ENCODE data around the gene TIE1.
A peak's percentile ranks its signal among the peaks of the same experiment; 100 is the strongest.

TIE1 gene

GRCh38 chr1:43334453-43335205 lies 33.8 kb downstream of the TIE1 start:
- Histone ChIP-seq H3K4me2 (ENCODE audit: low read length) (no peak overlapping the region), H3K79me2 (ENCODE audit: control insufficient read depth, insufficient read depth, low read length) (no peaks in the 10 kb centered on the region), H2BK120ac (ENCODE audit: low read depth, low read length) (no peak overlapping the region), H4K5ac (ENCODE audit: low read length) (no peak overlapping the region), H2BK5ac (ENCODE audit: low read length) (no peak overlapping the region), H3K27ac (ENCODE audit: low read depth, low read length) (no peak overlapping the region), H2BK15ac (replicated peaks; ENCODE audit: low read depth) (no peak overlapping the region), H3K23ac (ENCODE audit: low read length) (no peak overlapping the region), H3K56ac (ENCODE audit: low read length) (no peak overlapping the region), H3K4me3 (ENCODE audit: low read length) (no peak overlapping the region), H4K8ac (ENCODE audit: low read depth, low read length) (no peak overlapping the region), H3K79me1 (ENCODE audit: low read length) (no peaks in the 10 kb centered on the region), H3K18ac (ENCODE audit: low read length) (no peak overlapping the region), H3K4ac (ENCODE audit: low read depth, low read length) (no peak overlapping the region), H3K27me3 (ENCODE audit: insufficient read depth, low read length, poor library complexity) (no peaks in the 10 kb centered on the region), H3K9ac (ENCODE audit: low read length) (no peak overlapping the region), H2AK5ac (ENCODE audit: low read length) (no peak overlapping the region), H3K4me1 (ENCODE audit: control insufficient read depth, low read depth, low read length) (peaks cover 7% of the 10 kb centered on the region), H3K36me3 (ENCODE audit: control insufficient read depth, insufficient read depth, low read length) (no peaks in the 10 kb centered on the region)
- WGBS (ENCODE audit: extremely low coverage, insufficient coverage, low lambda C conversion rate), result no CpG with 5 or more reads among the region's 7 CpGs
- DNase-seq, result no peak

GRCh38 chr1:43337588-43337987 lies 36.8 kb downstream of the TIE1 start, which contains the start of gene MPL:
Gene MPL (plus strand): TSS chr1:43337818. CDS start chr1:43337849, 31 bp downstream.
- H3K18ac ChIP-seq (ENCODE audit: low read length), result no peak within 1 kb of the TSS
- H3K79me2 ChIP-seq (ENCODE audit: control insufficient read depth, insufficient read depth, low read length), result no peaks in the 10 kb centered on the region
- no peak within 1 kb of the TSS for H3K23ac ChIP-seq (ENCODE audit: low read length)
- no peaks in the 10 kb centered on the region for H3K36me3 ChIP-seq (ENCODE audit: control insufficient read depth, insufficient read depth, low read length)
- no peak within 1 kb of the TSS for H2BK5ac ChIP-seq (ENCODE audit: low read length)
- H3K56ac ChIP-seq (ENCODE audit: low read length), result peak within 1 kb of the TSS; percentile 15
- no peak within 1 kb of the TSS for H2BK120ac ChIP-seq (ENCODE audit: low read depth, low read length)
- no peaks in the 10 kb centered on the region for H3K27me3 ChIP-seq (ENCODE audit: insufficient read depth, low read length, poor library complexity)
- no peak for DNase-seq
- H3K4me3 ChIP-seq (ENCODE audit: low read length), result no peak within 1 kb of the TSS
- H2AK5ac ChIP-seq (ENCODE audit: low read length), result no peak within 1 kb of the TSS
- H3K9ac ChIP-seq (ENCODE audit: low read length), result no peak within 1 kb of the TSS
- no peak within 1 kb of the TSS for H4K8ac ChIP-seq (ENCODE audit: low read depth, low read length)
- WGBS (ENCODE audit: extremely low coverage, insufficient coverage, low lambda C conversion rate), result no CpG with 5 or more reads among the region's 3 CpGs
- H2BK15ac ChIP-seq (replicated peaks; ENCODE audit: low read depth), result no peak within 1 kb of the TSS
- no peaks in the 10 kb centered on the region for H3K4me1 ChIP-seq (ENCODE audit: control insufficient read depth, low read depth, low read length)
- no peaks in the 10 kb centered on the region for H3K79me1 ChIP-seq (ENCODE audit: low read length)
- H3K4ac ChIP-seq (ENCODE audit: low read depth, low read length), result no peak within 1 kb of the TSS
- H3K4me2 ChIP-seq (ENCODE audit: low read length), result no peak within 1 kb of the TSS
- no peak within 1 kb of the TSS for H3K27ac ChIP-seq (ENCODE audit: low read depth, low read length)
- H4K5ac ChIP-seq (ENCODE audit: low read length), result no peak within 1 kb of the TSS

DNA sequence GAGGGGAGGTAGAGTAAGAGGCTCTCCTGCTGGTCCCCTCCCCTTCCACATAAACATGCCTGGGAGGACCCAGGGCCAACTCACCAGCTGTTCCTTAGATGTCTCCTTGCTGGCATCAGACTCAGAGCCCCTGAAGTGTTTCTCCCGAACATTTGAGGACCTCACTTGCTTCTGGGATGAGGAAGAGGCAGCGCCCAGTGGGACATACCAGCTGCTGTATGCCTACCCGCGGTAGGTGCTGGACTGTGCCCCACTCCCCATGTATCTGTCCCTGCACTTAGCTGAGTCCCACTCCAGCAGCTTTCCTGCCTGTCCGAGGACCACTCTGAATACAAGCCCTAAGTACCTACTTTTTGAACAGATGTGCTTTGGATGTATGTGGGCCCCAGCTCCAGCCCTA lies 37.2 kb downstream of the TIE1 start:
- Histone ChIP-seq H2BK120ac (ENCODE audit: low read depth, low read length) (no peak overlapping the region), H3K23ac (ENCODE audit: low read length) (no peak overlapping the region), H3K56ac (ENCODE audit: low read length) (no peak overlapping the region), H3K27me3 (ENCODE audit: insufficient read depth, low read length, poor library complexity) (no peaks in the 10 kb centered on the region), H3K79me1 (ENCODE audit: low read length) (no peaks in the 10 kb centered on the region), H3K4me1 (ENCODE audit: control insufficient read depth, low read depth, low read length) (no peaks in the 10 kb centered on the region), H3K4me3 (ENCODE audit: low read length) (no peak overlapping the region), H2BK15ac (replicated peaks; ENCODE audit: low read depth) (no peak overlapping the region), H4K5ac (ENCODE audit: low read length) (no peak overlapping the region), H3K4ac (ENCODE audit: low read depth, low read length) (no peak overlapping the region), H3K4me2 (ENCODE audit: low read length) (no peak overlapping the region), H4K8ac (ENCODE audit: low read depth, low read length) (no peak overlapping the region), H3K9ac (ENCODE audit: low read length) (no peak overlapping the region), H3K18ac (ENCODE audit: low read length) (no peak overlapping the region), H3K36me3 (ENCODE audit: control insufficient read depth, insufficient read depth, low read length) (no peaks in the 10 kb centered on the region), H3K79me2 (ENCODE audit: control insufficient read depth, insufficient read depth, low read length) (no peaks in the 10 kb centered on the region), H2BK5ac (ENCODE audit: low read length) (no peak overlapping the region), H3K27ac (ENCODE audit: low read depth, low read length) (no peak overlapping the region), H2AK5ac (ENCODE audit: low read length) (no peak overlapping the region)
- no peak for DNase-seq
- WGBS (ENCODE audit: extremely low coverage, insufficient coverage, low lambda C conversion rate), result no CpG with 5 or more reads among the region's 5 CpGs

DNA sequence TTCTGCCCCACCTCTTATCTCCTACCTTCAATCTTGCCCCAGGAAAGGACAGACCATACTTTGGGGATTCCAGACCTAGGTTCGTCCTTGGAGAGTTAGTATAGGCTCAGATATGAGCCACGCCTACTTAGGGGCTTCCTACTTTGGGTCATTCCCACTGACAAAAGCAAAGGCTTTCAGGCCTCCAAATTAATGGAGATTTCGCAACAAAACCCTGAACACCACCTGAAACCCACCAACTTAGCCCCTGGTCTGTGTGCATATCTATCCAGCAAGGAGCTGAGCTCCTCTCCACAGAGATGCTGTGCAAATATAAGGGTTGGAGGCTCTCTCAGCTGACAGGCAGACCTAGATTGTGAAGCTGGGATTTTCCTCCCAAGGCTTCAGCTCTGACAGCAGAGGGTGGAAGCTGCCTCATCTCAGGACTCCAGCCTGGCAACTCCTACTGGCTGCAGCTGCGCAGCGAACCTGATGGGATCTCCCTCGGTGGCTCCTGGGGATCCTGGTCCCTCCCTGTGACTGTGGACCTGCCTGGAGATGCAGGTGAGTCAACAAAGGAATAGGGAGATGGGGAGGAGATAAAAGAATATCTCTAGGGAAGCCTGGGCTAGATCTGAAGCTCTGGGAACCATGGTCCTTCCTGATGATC lies 38.9 kb downstream of the TIE1 start:
- H3K4me1 ChIP-seq (ENCODE audit: control insufficient read depth, low read depth, low read length), result no peaks in the 10 kb centered on the region
- H2AK5ac ChIP-seq (ENCODE audit: low read length), result no peak overlapping the region
- no peak overlapping the region for H4K8ac ChIP-seq (ENCODE audit: low read depth, low read length)
- DNase-seq, result no peak
- H2BK15ac ChIP-seq (replicated peaks; ENCODE audit: low read depth), result no peak overlapping the region
- no peak overlapping the region for H3K23ac ChIP-seq (ENCODE audit: low read length)
- no peaks in the 10 kb centered on the region for H3K79me2 ChIP-seq (ENCODE audit: control insufficient read depth, insufficient read depth, low read length)
- no peaks in the 10 kb centered on the region for H3K36me3 ChIP-seq (ENCODE audit: control insufficient read depth, insufficient read depth, low read length)
- no peak overlapping the region for H3K27ac ChIP-seq (ENCODE audit: low read depth, low read length)
- no peak overlapping the region for H2BK120ac ChIP-seq (ENCODE audit: low read depth, low read length)
- H3K79me1 ChIP-seq (ENCODE audit: low read length), result no peaks in the 10 kb centered on the region
- WGBS (ENCODE audit: extremely low coverage, insufficient coverage, low lambda C conversion rate), result no CpG with 5 or more reads among the region's 6 CpGs
- H3K4ac ChIP-seq (ENCODE audit: low read depth, low read length), result no peak overlapping the region
- H3K4me3 ChIP-seq (ENCODE audit: low read length), result no peak overlapping the region
- no peak overlapping the region for H3K4me2 ChIP-seq (ENCODE audit: low read length)
- no peaks in the 10 kb centered on the region for H3K27me3 ChIP-seq (ENCODE audit: insufficient read depth, low read length, poor library complexity)
- H3K9ac ChIP-seq (ENCODE audit: low read length), result no peak overlapping the region
- no peak overlapping the region for H4K5ac ChIP-seq (ENCODE audit: low read length)
- no peak overlapping the region for H3K56ac ChIP-seq (ENCODE audit: low read length)
- no peak overlapping the region for H3K18ac ChIP-seq (ENCODE audit: low read length)
- no peak overlapping the region for H2BK5ac ChIP-seq (ENCODE audit: low read length)

DNA sequence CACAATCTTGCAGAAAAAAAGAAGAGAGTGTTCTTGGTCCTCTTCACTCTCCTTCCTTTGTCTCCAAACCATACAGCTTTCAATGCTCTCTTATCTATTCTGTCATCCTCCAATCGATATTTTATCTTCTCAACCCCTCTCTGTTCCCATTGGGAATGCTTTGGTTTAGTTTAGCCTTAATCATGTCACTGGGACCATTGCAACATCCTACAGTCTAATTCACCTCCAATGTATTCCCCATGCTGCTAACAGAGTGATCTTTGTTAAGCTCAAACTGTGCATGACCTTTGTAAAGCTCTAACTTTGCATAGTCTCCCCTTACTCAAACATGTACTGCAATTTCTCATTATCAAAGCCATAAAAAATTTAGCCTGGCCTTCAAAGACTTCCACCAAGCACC lies 39.8 kb downstream of the TIE1 start:
- Histone ChIP-seq H2BK15ac (replicated peaks; ENCODE audit: low read depth) (no peak overlapping the region), H3K27ac (ENCODE audit: low read depth, low read length) (no peak overlapping the region), H2AK5ac (ENCODE audit: low read length) (no peak overlapping the region), H4K5ac (ENCODE audit: low read length) (no peak overlapping the region), H3K4me1 (ENCODE audit: control insufficient read depth, low read depth, low read length) (peaks cover 2% of the 10 kb centered on the region), H3K4ac (ENCODE audit: low read depth, low read length) (no peak overlapping the region), H3K56ac (ENCODE audit: low read length) (no peak overlapping the region), H2BK5ac (ENCODE audit: low read length) (no peak overlapping the region), H4K8ac (ENCODE audit: low read depth, low read length) (no peak overlapping the region), H3K18ac (ENCODE audit: low read length) (no peak overlapping the region), H3K4me2 (ENCODE audit: low read length) (no peak overlapping the region), H3K79me1 (ENCODE audit: low read length) (no peaks in the 10 kb centered on the region), H3K9ac (ENCODE audit: low read length) (no peak overlapping the region), H2BK120ac (ENCODE audit: low read depth, low read length) (no peak overlapping the region), H3K36me3 (ENCODE audit: control insufficient read depth, insufficient read depth, low read length) (no peaks in the 10 kb centered on the region), H3K4me3 (ENCODE audit: low read length) (no peak overlapping the region), H3K27me3 (ENCODE audit: insufficient read depth, low read length, poor library complexity) (no peaks in the 10 kb centered on the region), H3K79me2 (ENCODE audit: control insufficient read depth, insufficient read depth, low read length) (no peaks in the 10 kb centered on the region), H3K23ac (ENCODE audit: low read length) (no peak overlapping the region)
- WGBS (ENCODE audit: extremely low coverage, insufficient coverage, low lambda C conversion rate), result no CpG with 5 or more reads among the region's 1 CpG
- no peak for DNase-seq
